BJ (cell line): ENCODE data around the gene GBX1. TPM values are rescaled to one million over a fixed set of nuclear protein-coding genes. Genes with fewer than 3 reads are reported as not detected.

Experiments used
- CTCF ChIA-PET: fragments of 350-600 bp; formaldehyde crosslinking; extraction: SDS; loops from one replicate; lab custom pipeline; 2021; ENCODE audit warnings: antibody characterized with exemption, inconsistent platforms; lab: Yijun Ruan, JAX
- POLR2A ChIA-PET: fragments of 300-600 bp; sonication (Branson Sonifier 250); formaldehyde crosslinking; extraction: SDS; loops from one replicate; lab custom pipeline; 2021; ENCODE audit warnings: antibody characterized with exemption; lab: Charles Lee
- DNase-seq: peaks from one replicate; pipeline ENCODE4 v3.0.0-alpha.2; 2011; ENCODE audit warnings: low read depth
- H3K27me3 ChIP-seq: 2 replicates; pipeline ENCODE4 v1.6.0; 2011; ENCODE audit warnings: low read length; ENCODE audit not compliant: control insufficient read depth, insufficient read depth
- H3K36me3 ChIP-seq: 2 replicates; pipeline ENCODE4 v1.5.1; 2011; ENCODE audit warnings: low read length; ENCODE audit not compliant: control insufficient read depth, insufficient read depth
- H3K4me3 ChIP-seq: 2 replicates; pipeline ENCODE4 v1.5.1; 2011; ENCODE audit warnings: low read depth, mild to moderate bottlenecking, control low read depth, low read length
- polyA plus RNA-seq: library from polyadenylated mRNA; depleted of rRNA; stranded (reverse); fragments of >200 nt; gene quantifications from 2 replicates; pipeline ENCODE4 v1.2.3, GENCODE V29; 2011
- TF ChIP-seq, protein P1 (sequence below): IDR thresholded peaks from 2 replicates; pipeline ENCODE4 v1.5.1; 2011; ENCODE audit warnings: low read depth, mild to moderate bottlenecking, control low read depth, inconsistent platforms, low read length, moderate library complexity; ENCODE audit not compliant: insufficient read depth

The GBX1 gene
- polyA plus RNA-seq, 1 experiment: not detected

DNA sequence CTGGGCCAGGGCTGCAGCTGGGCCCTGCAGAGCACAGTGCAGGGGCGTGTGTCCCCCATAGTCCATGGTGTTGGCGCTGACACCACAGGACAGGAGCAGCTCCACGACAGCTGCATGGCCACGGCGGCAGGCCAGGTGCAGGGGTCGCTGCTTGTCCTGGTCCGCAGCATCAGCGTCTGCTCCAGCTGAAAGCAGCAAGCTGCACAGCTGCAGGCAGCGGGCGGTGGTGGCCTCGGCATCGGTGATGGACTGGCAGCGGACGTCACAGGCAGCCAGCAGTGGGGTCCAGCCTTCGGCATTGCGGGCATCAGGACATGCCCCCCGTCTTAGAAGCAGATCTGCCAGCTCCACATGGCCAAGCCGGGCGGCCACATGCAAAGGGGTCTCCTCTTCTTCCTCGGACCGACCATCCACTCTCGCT, 13.5 kb upstream of the GBX1 start:
- TF ChIP-seq, protein P1, sequence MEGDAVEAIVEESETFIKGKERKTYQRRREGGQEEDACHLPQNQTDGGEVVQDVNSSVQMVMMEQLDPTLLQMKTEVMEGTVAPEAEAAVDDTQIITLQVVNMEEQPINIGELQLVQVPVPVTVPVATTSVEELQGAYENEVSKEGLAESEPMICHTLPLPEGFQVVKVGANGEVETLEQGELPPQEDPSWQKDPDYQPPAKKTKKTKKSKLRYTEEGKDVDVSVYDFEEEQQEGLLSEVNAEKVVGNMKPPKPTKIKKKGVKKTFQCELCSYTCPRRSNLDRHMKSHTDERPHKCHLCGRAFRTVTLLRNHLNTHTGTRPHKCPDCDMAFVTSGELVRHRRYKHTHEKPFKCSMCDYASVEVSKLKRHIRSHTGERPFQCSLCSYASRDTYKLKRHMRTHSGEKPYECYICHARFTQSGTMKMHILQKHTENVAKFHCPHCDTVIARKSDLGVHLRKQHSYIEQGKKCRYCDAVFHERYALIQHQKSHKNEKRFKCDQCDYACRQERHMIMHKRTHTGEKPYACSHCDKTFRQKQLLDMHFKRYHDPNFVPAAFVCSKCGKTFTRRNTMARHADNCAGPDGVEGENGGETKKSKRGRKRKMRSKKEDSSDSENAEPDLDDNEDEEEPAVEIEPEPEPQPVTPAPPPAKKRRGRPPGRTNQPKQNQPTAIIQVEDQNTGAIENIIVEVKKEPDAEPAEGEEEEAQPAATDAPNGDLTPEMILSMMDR: no peak
- ChIA-PET POLR2A (no interaction called here), CTCF (no interaction called here)
- DNase-seq: no peak
- Histone ChIP-seq H3K27me3 (peaks cover 27% of the 10 kb centered on the region), H3K4me3 (no peak overlapping the region), H3K36me3 (no peaks in the 10 kb centered on the region)

DNA sequence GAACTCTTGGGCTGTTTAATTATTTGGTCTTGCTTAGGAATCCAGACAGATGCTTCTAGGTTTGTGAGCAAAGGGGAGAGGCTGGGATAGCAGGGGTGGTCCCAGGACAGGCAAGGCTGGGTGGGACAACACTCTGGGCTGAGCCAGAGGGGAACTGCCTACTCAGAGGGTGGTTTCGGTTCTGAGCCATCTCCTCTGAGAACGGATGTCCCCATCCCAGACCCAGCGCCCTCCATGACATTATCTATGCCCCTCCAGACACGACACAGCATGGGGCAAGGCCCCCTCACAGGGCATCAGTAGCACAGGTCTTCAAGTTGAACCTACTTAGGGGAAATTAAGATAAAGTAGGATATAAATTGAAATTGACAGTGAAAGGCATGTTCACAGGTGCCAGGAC, 12.5 kb upstream of the GBX1 start:
- H3K27me3 ChIP-seq: peaks cover 28% of the 10 kb centered on the region
- DNase-seq: no peak
- no peak overlapping the region for H3K4me3 ChIP-seq
- TF ChIP-seq, protein P1: no peak
- H3K36me3 ChIP-seq: no peaks in the 10 kb centered on the region
- POLR2A ChIA-PET: no interaction called here
- CTCF ChIA-PET: no interaction called here

DNA sequence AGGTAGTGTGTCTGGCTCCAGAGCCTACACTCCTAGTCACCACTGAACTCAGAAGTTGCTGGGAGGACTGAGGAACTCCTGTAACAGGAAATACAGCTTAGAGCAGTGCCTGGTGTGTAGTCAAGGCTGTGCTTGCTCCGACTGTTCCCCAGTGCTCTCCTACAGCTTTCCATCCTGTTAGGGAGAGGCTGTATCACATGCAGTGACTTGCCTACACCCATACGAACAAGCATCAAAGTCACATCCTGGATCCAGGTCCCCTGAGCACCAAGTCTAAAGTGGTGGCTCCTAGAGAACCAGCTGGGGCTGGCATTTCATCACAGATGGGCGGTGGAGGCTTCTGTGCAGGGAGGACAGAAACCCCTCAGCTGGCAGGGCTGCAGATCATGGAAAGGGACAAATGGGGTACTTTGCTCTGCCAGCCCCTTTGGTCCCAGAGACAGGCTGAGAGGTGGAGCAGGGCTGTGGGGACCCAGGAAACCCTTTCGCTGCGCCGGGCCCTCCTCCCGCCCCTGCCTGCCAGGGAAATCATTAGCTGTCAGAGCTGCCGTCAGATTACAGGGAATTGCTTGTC, 11.9 kb upstream of the GBX1 start:
- Histone ChIP-seq H3K4me3 (no peak overlapping the region), H3K27me3 (peaks cover 30% of the 10 kb centered on the region), H3K36me3 (no peaks in the 10 kb centered on the region)
- ChIA-PET POLR2A (no interaction called here), CTCF (interaction anchor here (1.1 to 1.2 kb wide), 4 partner anchors 10 to 217 kb away, joined by 3 to 7 read pairs (median 4); no protein-coding TSS in a partner anchor)
- DNase-seq: no peak
- TF ChIP-seq, protein P1: no peak

DNA sequence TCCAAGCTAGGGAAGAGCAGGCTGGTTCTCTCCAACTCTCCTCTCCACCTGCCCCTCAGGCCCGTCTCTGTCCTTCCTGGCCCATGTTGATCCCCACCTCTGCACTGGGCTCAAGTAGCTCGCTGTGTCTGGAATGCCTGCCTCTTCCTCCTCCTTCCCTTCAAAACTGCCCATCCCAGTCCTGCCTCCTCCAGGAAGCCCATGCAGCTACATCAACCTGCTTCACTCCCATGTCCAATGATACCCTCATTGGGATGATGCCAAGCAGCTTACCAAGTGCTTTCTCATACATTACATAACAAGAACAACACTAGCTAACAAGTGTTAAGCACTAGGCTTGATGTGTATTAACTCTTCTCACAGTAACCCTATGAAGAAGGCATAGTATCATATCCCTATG, 11.3 kb upstream of the GBX1 start:
- CTCF ChIA-PET: interaction anchor here (1.1 to 1.2 kb wide), 4 partner anchors 9 to 216 kb away, joined by 3 to 7 read pairs (median 4); no protein-coding TSS in a partner anchor
- Histone ChIP-seq H3K36me3 (no peaks in the 10 kb centered on the region), H3K27me3 (peaks cover 30% of the 10 kb centered on the region), H3K4me3 (no peak overlapping the region)
- DNase-seq: no peak
- POLR2A ChIA-PET: no interaction called here
- TF ChIP-seq, protein P1: no peak

DNA sequence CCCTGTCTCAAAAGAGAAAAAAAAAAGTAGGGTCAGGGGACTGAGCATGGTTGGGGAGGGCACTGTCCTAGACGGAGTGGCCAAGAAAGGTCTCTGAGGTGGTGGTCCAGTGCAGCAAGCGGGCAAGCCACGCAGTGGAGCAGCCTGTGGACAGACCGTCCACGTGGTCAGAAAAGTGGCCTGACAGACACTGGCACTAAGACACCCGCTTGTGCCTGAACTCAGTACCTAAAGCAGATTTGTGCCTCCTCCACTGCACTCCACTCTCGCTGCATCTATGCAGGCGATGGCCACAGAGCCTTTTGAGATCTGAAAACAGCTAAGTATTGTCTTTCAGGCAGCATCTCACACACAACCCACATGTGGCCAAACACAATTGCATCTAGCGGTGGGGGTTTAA, 10.7 kb upstream of the GBX1 start:
- Histone ChIP-seq H3K4me3 (no peak overlapping the region), H3K36me3 (no peaks in the 10 kb centered on the region), H3K27me3 (peaks cover 30% of the 10 kb centered on the region)
- CTCF ChIA-PET: interaction anchor here (1.1 to 1.2 kb wide), 3 partner anchors 8 to 216 kb away, joined by 3 to 7 read pairs (median 3); no protein-coding TSS in a partner anchor
- TF ChIP-seq, protein P1: no peak
- DNase-seq: no peak
- POLR2A ChIA-PET: no interaction called here
